T-helper 2 cell treated with Interferon-gamma antibody and Interleukin-4, amounts not matched to agents 100 ng/mL and 5 ng/mL, for 36 hours (primary cell): ENCODE measurements around the gene KHDRBS1. TPM values are rescaled to one million over a fixed set of nuclear protein-coding genes. Genes with fewer than 3 reads are reported as not detected.
"Not testable (repeated sequence)": the region's sequence is repeated elsewhere in the genome, so short reads cannot be mapped to it uniquely, and the experiment has no call there.

Experiments used
- intact Hi-C: fragments of 100-400 bp; cut with micrococcal nuclease; formaldehyde crosslinking; loops from one replicate; pipeline ENCODE4 v1.15.1; 2023
- total RNA-seq: library from RNA; stranded (reverse); gene quantifications from 2 replicates; pipeline ENCODE4 v1.2.3, GENCODE V29; 2022

KHDRBS1 gene
- total RNA-seq, 1 donor from 2014 or later: 160 TPM

- intact Hi-C loops: loop anchor here (1.0 to 10.0 kb wide), 5 partner anchors 59 to 1296 kb away; partner anchors contain the start of genes PEF1, TMEM39B and TXLNA
These were observed 821 bp upstream of the KHDRBS1 start for GRCh38 chr1:32012709-32013385.

GRCh38 chr1:32014199-32014947, 705 bp downstream of the KHDRBS1 start:
- intact Hi-C loops: loop anchor here (5.0 to 10.0 kb wide), 3 partner anchors 72 to 1297 kb away; partner anchors contain the start of gene PEF1

- intact Hi-C loops: loop anchor here (5.0 to 10.0 kb wide), 3 partner anchors 73 to 1298 kb away; partner anchors contain the start of gene PEF1
These were observed 1.2 kb downstream of the KHDRBS1 start for GRCh38 chr1:32014948-32015273.

DNA sequence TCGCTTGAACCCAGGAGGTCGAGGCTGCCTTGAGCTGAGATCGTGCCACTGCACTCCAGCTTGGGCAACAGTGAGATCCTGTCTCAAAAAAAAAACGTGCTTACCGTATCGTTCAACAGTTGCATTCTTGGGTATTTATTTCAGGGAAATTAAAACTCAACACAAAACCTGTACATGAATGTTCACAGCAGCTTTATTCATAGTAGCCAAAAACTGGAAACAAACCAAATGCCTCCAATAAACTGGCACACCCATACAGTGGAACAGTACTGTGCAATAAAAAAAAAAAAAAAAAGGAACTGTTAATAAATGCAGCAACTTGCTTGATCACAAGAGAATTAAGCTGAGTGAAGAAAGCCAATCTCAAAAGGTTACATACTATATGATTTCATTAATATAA, 6.7 kb downstream of the KHDRBS1 start:
- intact Hi-C loops: no loop called here

DNA sequence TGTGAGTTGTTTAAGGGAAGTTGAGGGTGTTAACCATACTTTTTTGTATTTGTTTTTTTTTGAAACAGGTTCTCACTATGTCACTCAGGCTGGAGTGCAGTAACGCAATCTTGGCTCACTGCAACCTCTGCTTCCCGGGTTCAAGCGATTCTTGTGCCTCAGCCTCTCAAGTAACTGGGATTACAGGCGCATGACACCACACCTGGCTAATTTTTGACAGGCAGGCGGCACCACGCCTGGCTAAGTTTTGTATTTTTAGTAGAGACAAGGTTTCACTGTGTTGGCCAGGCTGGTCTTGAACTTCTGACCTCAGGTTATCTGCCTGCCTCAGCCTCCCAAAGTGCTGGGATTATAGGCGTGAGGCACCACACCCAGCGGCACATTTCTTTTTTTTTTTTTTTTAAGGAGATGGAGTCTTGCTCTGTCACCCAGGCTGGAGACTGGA, 7.9 kb downstream of the KHDRBS1 start:
- intact Hi-C loops: not testable (repeated sequence)

DNA sequence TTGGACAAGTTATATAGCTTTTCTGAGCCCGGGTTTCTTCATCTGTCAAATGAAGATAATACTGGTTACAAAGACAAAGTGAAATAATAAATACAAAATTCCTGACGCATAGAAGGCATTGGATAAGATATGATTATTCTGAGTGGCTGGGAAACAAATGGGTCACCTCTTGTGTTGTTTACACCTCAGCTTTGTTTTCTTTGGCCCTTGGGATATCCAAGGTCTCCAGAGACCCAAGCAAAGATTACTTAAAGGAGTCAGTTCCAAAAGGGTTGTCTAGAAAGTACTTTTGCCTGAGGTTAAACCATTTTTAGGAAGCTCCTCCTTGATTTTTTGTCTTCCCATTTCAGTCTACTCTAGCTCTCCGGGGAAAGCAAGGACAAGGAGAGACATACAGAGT, 9.7 kb downstream of the KHDRBS1 start:
- intact Hi-C loops: no loop called here

GRCh38 chr1:32025515-32025914, 11.8 kb downstream of the KHDRBS1 start:
- intact Hi-C loops: no loop called here

GRCh38 chr1:32028746-32029145, 15.1 kb downstream of the KHDRBS1 start:
- intact Hi-C loops: no loop called here

GRCh38 chr1:32031578-32032274, 18.1 kb downstream of the KHDRBS1 start:
- intact Hi-C loops: no loop called here

- intact Hi-C loops: no loop called here
These were observed 18.6 kb downstream of the KHDRBS1 start for GRCh38 chr1:32032275-32032615.

DNA sequence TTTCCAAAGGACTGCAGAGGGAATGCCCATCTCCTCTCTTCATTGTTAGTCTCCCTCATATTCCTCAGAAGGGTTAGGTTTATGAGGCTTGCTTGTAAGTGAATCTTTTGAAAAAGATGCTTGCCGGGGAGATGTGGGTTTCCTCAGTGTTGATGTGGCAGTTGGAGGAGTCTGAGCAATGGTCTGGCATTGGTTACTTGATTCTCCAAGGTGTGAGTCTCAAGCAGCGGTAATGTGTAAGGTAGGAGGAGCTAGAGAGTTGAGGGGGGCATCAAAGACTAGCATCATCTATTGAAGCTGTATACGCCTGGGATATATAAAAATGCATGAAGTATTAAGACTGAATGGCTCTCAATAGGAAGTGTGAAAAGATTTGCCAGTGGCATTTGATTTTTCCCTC, 21.5 kb downstream of the KHDRBS1 start:
- intact Hi-C loops: no loop called here

DNA sequence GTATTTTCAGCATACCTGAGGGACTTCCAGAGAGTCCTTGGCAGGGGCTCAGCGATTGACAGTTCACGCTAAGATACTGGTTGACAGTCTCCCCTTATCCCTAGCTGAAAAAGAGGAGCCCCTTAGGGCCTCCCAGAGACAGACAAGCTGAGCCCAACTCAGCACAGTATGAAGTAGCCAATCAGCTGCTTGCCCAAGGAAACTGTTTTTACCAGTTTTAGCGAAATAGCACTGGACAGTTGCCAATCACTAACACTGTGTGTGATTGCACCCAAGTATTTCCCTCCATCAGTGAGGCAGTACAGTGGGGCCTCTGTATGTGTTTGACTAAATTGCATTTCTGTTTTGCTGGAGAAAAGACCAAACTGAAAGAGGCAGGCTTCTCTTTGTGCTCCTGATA, 27.0 kb downstream of the KHDRBS1 start:
- intact Hi-C loops: no loop called here

- intact Hi-C loops: no loop called here
These were observed 28.7 kb downstream of the KHDRBS1 start for GRCh38 chr1:32042330-32042729.

- intact Hi-C loops: no loop called here
These were observed 30.6 kb downstream of the KHDRBS1 start for GRCh38 chr1:32044234-32044633.

GRCh38 chr1:32045772-32046171, 32.1 kb downstream of the KHDRBS1 start:
- intact Hi-C loops: no loop called here

DNA sequence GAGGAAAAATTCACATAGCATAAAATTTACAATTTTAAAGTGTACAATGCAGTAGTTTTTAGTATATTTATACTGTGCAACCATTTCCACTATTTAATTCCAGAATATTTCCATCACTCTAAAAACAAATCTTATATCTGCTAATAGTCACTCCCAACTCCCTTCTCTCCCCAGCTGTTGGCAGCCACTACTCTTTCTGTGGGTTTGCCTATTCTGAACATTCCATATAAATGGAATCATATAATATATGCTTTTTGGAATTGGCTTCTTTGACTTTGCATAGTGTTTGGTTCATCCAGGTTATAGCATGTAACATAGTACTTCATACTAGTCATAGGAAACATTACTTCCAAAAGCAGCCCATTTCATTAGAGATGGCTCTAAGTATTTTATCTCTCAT, 34.0 kb downstream of the KHDRBS1 start:
- intact Hi-C loops: no loop called here

GRCh38 chr1:32048440-32048839, 34.8 kb downstream of the KHDRBS1 start:
- intact Hi-C loops: no loop called here

DNA sequence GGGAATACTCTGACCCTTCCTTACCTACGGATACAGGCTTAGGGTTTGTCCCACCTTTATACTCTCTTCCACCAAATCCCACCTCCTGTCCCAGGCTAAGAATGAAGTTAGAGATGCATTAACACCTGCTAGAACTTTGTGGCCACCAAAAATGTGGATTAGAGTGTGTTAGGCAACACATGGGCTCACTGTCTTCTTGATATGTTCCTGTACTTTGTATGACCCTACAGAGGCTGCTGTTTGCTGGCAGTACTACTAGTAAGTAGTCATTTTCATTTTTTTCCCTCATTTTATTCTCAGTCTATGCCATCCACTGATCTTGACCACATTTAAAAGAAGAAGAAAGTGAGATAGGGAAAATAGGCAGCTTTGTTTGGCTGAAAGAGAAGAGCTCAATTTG, 38.0 kb downstream of the KHDRBS1 start:
- intact Hi-C loops: no loop called here

DNA sequence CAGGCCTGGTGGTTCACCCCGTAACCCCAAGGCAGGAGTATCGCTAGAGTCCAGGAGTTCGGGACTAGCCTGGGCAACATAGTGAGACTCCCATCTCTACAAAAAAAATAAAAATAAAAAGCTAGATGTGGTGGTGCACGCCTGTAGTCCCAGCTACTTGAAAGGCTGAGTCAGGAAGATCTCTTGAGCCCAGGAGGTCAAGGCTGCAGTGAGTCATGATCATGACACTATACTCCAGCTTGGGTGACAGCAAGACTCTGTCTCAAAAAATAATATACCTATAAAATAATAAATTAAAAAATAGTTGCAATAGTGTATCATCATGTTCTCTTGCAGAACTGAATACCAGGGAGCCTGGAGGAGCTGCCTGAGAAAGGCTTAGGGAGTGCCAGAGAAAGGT, 39.2 kb downstream of the KHDRBS1 start:
- intact Hi-C loops: no loop called here

DNA sequence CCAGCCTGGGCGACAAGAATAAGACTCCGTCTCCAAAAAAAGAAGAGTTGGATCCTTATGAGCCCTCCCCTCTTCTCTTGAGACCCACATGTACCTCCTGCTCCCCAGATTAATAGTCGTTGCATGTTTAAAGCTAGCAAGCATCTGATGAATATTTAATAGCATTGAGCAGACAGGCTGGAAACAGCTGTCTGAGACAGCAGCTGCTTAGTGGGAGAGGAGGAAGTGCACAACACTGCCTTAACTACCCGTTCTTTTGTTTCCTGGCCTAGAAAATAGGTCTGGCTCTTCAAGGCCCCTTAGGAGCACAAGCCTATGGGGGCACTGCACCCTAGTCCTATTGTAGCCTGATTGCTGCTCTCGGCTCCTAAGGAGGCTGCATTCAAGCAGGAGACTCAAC, 41.7 kb downstream of the KHDRBS1 start:
- intact Hi-C loops: no loop called here

- intact Hi-C loops: no loop called here
These were observed 42.9 kb downstream of the KHDRBS1 start for GRCh38 chr1:32056598-32056997.

- intact Hi-C loops: loop anchor here (10.0 kb wide), 1 partner anchor 396 kb away; no protein-coding TSS in a partner anchor
These were observed 47.2 kb downstream of the KHDRBS1 start for GRCh38 chr1:32060914-32061313.
